Limb (tissue), 2 donors: ENCODE measurements around the gene AK4.
"Not testable (repeated sequence)": the region's sequence is repeated elsewhere in the genome, so short reads cannot be mapped to it uniquely, and the experiment has no call there.

Source experiments
- DNase-seq, 2 donors: peaks; one replicate each; pipeline ENCODE4 v3.0.0-alpha.2; 2016; ENCODE audit errors: extremely low spot score in 2 of 2

AK4 gene

DNA sequence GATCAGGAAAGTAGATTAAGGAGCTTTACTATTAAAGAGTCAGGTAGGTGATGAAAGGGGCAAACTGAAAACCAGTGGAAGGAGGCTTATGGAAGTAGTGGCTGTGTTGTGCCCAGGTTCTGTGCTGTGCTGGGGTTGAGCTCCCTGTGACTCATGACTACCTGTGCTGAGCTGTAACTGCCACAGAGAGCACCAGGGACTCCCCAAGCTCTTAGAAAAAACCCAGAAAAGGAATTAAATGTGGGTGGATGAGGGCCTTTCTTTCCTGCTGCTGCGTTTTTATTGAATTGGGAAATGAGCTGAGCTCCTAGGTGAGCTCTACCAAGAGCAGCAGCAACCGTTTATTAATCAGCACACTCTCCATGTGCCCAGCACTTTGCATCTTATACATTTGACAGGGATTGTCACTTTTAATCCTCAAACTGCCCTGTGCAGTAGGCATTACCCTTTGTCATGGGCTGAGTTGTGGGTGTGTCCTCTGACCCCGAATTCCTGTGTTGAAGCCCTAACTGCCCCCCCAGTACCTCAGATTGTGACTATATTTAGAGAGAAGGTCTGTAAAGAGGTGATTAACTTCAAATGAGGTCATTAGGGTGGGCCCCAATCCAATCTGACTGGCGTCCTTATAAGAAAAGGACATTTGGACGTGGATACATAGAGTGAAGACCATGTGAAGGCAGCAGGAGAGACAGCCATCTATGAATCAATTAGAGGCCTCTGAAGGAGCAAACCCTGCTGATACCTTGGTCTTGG lies 65.4 kb downstream of the AK4 start:
- DNase-seq, result no peak

GRCh38 chr1:65214340-65215027 lies 66.5 kb downstream of the AK4 start:
- no peak for DNase-seq

GRCh38 chr1:65216989-65217388 lies 69.0 kb downstream of the AK4 start:
- no peak for DNase-seq

GRCh38 chr1:65221638-65222339 lies 73.8 kb downstream of the AK4 start:
- DNase-seq, result no peak

DNA sequence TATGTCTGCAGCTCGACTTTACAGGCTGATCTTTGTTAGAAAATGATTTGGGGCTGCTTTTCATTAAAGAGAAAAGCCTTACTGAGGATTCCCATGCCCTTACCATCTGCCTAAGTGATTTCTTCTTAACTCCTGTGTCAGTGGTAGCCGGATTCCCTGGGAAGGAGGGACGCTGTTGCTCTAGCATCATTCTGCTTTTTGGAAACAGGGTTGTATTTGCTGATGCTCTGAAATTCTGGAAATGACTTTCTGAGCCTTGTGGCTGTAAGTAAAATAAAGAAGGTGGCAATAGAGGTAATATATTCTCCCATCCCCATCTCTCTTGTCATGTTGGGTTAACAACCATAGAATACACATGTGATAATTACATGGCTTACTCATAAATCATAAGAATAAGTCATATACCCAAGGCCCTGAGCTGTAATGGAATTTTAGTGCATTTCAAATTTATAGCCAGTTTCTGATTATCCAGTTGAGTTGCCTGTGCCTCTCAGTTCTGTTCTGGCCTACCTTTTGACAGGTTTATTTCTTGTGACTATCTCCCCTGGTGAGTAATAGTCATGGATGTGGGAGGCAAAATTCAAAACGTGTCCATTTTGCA lies 74.4 kb downstream of the AK4 start:
- no peak for DNase-seq

DNA sequence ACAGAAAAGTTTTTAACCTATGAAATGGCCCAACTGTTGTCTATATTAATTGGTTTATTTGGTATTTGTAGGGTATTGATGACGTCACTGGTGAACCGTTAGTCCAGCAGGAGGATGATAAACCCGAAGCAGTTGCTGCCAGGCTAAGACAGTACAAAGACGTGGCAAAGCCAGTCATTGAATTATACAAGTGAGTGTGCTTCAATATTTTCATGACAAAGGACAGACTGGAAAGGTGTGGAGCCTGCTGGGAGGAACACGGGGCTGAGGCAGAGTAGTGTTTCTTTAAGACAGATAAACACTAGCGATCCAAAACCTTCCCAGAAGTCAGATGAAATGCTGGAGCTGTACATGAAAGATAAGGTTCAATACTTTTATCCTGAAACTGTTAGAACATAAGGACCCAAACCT lies 76.7 kb downstream of the AK4 start:
- no peak for DNase-seq

DNA sequence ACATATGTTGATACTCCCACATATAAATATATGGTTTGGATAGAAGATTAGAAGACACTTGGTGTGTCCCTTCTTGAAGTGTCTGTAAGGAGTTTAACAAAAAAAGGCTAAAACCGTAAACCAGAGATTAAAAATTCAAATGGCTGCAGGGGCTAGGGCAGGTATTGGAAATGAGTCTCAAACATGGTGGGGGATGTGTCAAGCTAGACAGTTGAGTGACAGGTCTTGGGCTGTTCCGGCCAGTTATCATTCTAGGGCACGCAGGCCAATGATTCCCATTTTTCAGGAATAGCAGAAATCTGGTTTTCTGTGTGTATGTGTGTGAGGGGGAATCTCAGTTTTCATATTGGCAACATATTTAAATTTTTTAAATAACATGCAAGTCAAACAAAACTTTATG lies 77.2 kb downstream of the AK4 start:
- DNase-seq, result no peak

- DNase-seq, result no peak
Measured at GRCh38 chr1:65229201-65229600, 81.2 kb downstream of the AK4 start.

- DNase-seq, result no peak
Measured at GRCh38 chr1:65229754-65230339, 81.8 kb downstream of the AK4 start.

GRCh38 chr1:65230731-65231481 lies 82.9 kb downstream of the AK4 start:
- DNase-seq, result no peak

GRCh38 chr1:65231718-65232330 lies 83.8 kb downstream of the AK4 start:
- DNase-seq, result no peak

- no peak for DNase-seq
Measured at GRCh38 chr1:65232461-65232990, 84.5 kb downstream of the AK4 start.

- DNase-seq, result no peak
Measured at GRCh38 chr1:65233782-65234181, 85.8 kb downstream of the AK4 start.

DNA sequence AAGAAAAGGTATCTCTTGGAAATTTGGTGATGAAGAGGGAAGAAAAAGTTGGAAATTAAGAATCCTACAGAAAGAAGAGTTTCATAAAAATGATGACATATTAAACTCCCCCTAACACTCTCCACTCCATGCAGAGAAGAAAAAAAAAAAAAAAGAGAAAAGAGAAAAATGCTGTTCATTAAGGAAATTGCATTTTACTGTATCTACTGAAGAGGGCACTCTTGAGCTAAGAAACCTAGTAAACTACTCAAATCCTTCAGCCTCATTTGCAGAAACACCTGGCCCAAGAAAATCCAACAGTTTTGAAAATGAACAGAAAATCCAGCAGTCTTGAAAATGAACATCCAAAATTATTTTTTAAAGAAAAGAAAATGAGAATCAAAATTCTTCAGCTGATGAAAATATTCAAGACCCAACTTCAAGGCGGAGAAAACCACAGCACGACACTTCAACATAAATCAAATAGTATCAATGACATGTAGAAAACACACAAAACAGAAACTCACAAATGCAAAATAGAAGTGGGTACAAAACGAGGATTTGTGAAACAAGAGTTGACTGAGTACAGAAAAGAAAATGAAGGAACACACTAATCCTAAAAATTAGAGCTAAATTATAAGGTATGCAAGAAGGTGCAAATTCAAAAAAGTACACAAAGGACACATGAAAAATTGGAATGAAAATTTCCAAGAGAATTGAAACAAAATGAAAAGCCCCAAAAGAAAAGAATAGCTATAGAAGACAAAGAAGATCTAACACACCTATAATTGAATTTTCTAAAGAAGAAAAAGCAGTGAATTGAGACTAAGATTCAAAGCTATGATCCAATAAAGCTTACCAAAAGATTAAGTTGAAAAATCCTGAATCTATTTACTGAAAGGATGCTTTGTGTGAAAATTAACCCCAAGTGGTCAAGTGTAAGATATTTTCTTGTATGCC lies 88.1 kb downstream of the AK4 start:
- DNase-seq, result no peak

GRCh38 chr1:65237088-65237487 lies 89.1 kb downstream of the AK4 start:
- DNase-seq, result not testable (repeated sequence)

GRCh38 chr1:65237503-65237902 lies 89.5 kb downstream of the AK4 start:
- no peak for DNase-seq

GRCh38 chr1:65238010-65238409 lies 90.0 kb downstream of the AK4 start:
- DNase-seq, result no peak

GRCh38 chr1:65243491-65243890 lies 95.5 kb downstream of the AK4 start:
- no peak for DNase-seq

DNA sequence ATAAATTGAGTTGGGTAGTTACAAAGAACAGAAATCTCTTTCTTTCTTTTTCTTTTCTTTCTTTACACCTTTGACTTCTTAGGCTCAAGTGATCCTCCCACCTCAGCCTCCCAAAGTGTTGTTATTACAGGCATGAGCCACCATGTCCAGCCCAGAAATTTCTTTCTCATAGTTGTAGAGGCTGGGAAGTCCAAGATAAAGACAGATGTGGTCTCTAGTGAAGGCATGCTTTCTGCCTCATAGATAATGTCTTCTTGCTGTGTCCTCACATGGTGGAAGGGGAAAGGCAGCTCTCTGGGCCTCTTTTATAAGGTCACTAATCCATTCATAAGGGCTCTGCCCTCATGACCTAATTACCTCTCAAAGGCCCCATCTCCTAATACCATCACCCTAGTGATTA lies 97.3 kb downstream of the AK4 start:
- no peak for DNase-seq
